ENCODE measurements around the gene ANO8. TPM values are rescaled to one million over a fixed set of nuclear protein-coding genes. Genes with fewer than 3 reads are reported as not detected.
"Not testable (repeated sequence)": the region's sequence is repeated elsewhere in the genome, so short reads cannot be mapped to it uniquely, and the experiment has no call there.

Gene ANO8
- total and polyA plus RNA-seq, 2 experiments from 2014 or later = 4.5 to 24.9 TPM

DNA sequence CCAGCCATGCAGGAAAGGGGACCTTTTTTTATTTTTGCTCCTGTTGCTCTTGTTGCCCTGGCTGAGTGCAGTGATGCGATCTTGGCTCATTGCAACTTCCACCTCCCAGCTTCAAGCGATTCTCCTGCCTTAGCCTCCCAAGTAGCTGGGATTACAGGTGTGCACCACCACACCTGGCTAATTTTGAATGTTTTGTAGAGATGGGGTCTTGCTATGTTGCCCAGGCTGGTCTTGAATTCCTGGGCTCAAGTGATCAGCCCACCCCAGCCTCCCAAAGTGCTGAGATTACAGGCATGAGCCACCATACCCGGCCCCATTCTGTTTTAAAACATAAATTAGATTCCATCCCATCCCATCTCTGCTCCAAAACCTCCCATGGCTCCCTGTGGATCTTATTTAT lies 59.8 kb downstream of the ANO8 start:
- not testable (repeated sequence) for H4K20me1 ChIP-seq (replicated peaks; ENCODE audit: insufficient read depth); H3K4me1 Mint-ChIP-seq; H3K4me1 ChIP-seq (ENCODE audit: insufficient read depth); DNase-seq (ENCODE audit: low spot score); H3K27me3 Mint-ChIP-seq (ENCODE audit: insufficient read depth, low read depth, poor library complexity); H3K27ac ChIP-seq (ENCODE audit: low read depth); H3K27me3 ChIP-seq (ENCODE audit: insufficient read depth); H3K9me2 ChIP-seq (ENCODE audit: insufficient read depth); H2AFZ ChIP-seq; H3K79me2 ChIP-seq (replicated peaks; ENCODE audit: insufficient read depth); H3K9me3 Mint-ChIP-seq; H3K4me2 ChIP-seq; H3K27ac Mint-ChIP-seq; ATAC-seq; H3K4me3 Mint-ChIP-seq; H3K4me3 ChIP-seq
- Histone ChIP-seq H3K36me3 (ENCODE audit: insufficient read depth) (peaks cover 16% of the 10 kb centered on the region), H3F3A (replicated peaks; ENCODE audit: low read depth) (peaks cover 15% of the 10 kb centered on the region)
- H3K36me3 Mint-ChIP-seq (ENCODE audit: low read depth) = peaks cover 70% of the 10 kb centered on the region

Other genes with a start within 250 kb of the ANO8 start
- gene USE1, start 119.5 kb downstream of the ANO8 start, total RNA-seq (2014; rRNA removed; shearing (Covaris generic)) = 13.7 and 15.5 TPM in 2 replicates
- gene USE1, start 119.5 kb downstream of the ANO8 start, polyA plus RNA-seq (2016; fragmentation: Nextera tagmentation; extraction: Ambion mirVana) = 18.6 and 19.4 TPM in 2 replicates
- gene OCEL1, start 108.6 kb downstream of the ANO8 start, total RNA-seq (2014; rRNA removed; shearing (Covaris generic)) = 9.6 and 12.7 TPM in 2 replicates
- gene OCEL1, start 108.6 kb downstream of the ANO8 start, polyA plus RNA-seq (2016; fragmentation: Nextera tagmentation; extraction: Ambion mirVana) = 47.4 and 50.6 TPM in 2 replicates
- 172 and 209 TPM in 2 replicates for gene NR2F6, start 88.9 kb downstream of the ANO8 start, total RNA-seq (2014; rRNA removed; shearing (Covaris generic))
- gene NR2F6, start 88.9 kb downstream of the ANO8 start, polyA plus RNA-seq (2016; fragmentation: Nextera tagmentation; extraction: Ambion mirVana) = 64.0 and 67.4 TPM in 2 replicates
- gene USHBP1, start 70.1 kb downstream of the ANO8 start, total RNA-seq (2014; rRNA removed; shearing (Covaris generic)) = 5.2 and 5.6 TPM in 2 replicates
- 4.0 and 4.6 TPM in 2 replicates for gene USHBP1, start 70.1 kb downstream of the ANO8 start, polyA plus RNA-seq (2016; fragmentation: Nextera tagmentation; extraction: Ambion mirVana)
- 78.1 and 87.8 TPM in 2 replicates for gene BABAM1, start 67.4 kb downstream of the ANO8 start, total RNA-seq (2014; rRNA removed; shearing (Covaris generic))
- 88.7 and 95.0 TPM in 2 replicates for gene BABAM1, start 67.4 kb downstream of the ANO8 start, polyA plus RNA-seq (2016; fragmentation: Nextera tagmentation; extraction: Ambion mirVana)
- gene ANKLE1, start 53.0 kb downstream of the ANO8 start, total RNA-seq (2014; rRNA removed; shearing (Covaris generic)) = 20.2 and 50.1 TPM in 2 replicates
- 9.1 and 11.2 TPM in 2 replicates for gene ANKLE1, start 53.0 kb downstream of the ANO8 start, polyA plus RNA-seq (2016; fragmentation: Nextera tagmentation; extraction: Ambion mirVana)
- gene ABHD8, start 31.4 kb downstream of the ANO8 start, total RNA-seq (2014; rRNA removed; shearing (Covaris generic)) = 11.4 and 16.5 TPM in 2 replicates
- gene ABHD8, start 31.4 kb downstream of the ANO8 start, polyA plus RNA-seq (2016; fragmentation: Nextera tagmentation; extraction: Ambion mirVana) = 5.0 and 5.5 TPM in 2 replicates
- 59.9 and 70.6 TPM in 2 replicates for gene MRPL34, start 29.0 kb downstream of the ANO8 start, total RNA-seq (2014; rRNA removed; shearing (Covaris generic))
- 266 and 280 TPM in 2 replicates for gene MRPL34, start 29.0 kb downstream of the ANO8 start, polyA plus RNA-seq (2016; fragmentation: Nextera tagmentation; extraction: Ambion mirVana)
- 28.2 and 34.6 TPM in 2 replicates for gene DDA1, start 25.3 kb downstream of the ANO8 start, total RNA-seq (2014; rRNA removed; shearing (Covaris generic))
- 107 and 112 TPM in 2 replicates for gene DDA1, start 25.3 kb downstream of the ANO8 start, polyA plus RNA-seq (2016; fragmentation: Nextera tagmentation; extraction: Ambion mirVana)
- gene GTPBP3, start 2.7 kb upstream of the ANO8 start, total RNA-seq (2014; rRNA removed; shearing (Covaris generic)) = 67.8 and 78.6 TPM in 2 replicates
- gene GTPBP3, start 2.7 kb upstream of the ANO8 start, polyA plus RNA-seq (2016; fragmentation: Nextera tagmentation; extraction: Ambion mirVana) = 23.5 and 25.4 TPM in 2 replicates
- not detected in 2 replicates for gene PLVAP, start 42.5 kb upstream of the ANO8 start, total RNA-seq (2014; rRNA removed; shearing (Covaris generic))
- not detected in 2 replicates for gene PLVAP, start 42.5 kb upstream of the ANO8 start, polyA plus RNA-seq (2016; fragmentation: Nextera tagmentation; extraction: Ambion mirVana)
- 0.49 TPM in 1 of 2 replicates, not detected in the other for gene CCDC194, start 59.3 kb upstream of the ANO8 start, total RNA-seq (2014; rRNA removed; shearing (Covaris generic))
- gene CCDC194, start 59.3 kb upstream of the ANO8 start, polyA plus RNA-seq (2016; fragmentation: Nextera tagmentation; extraction: Ambion mirVana) = 0.38 TPM in 1 of 2 replicates, not detected in the other
- gene BST2, start 70.8 kb upstream of the ANO8 start, total RNA-seq (2014; rRNA removed; shearing (Covaris generic)) = 28.9 and 33.9 TPM in 2 replicates
- 22.0 and 24.9 TPM in 2 replicates for gene BST2, start 70.8 kb upstream of the ANO8 start, polyA plus RNA-seq (2016; fragmentation: Nextera tagmentation; extraction: Ambion mirVana)
- 49.9 and 60.3 TPM in 2 replicates for gene MVB12A, start 85.2 kb upstream of the ANO8 start, total RNA-seq (2014; rRNA removed; shearing (Covaris generic))
- 36.6 and 43.5 TPM in 2 replicates for gene MVB12A, start 85.2 kb upstream of the ANO8 start, polyA plus RNA-seq (2016; fragmentation: Nextera tagmentation; extraction: Ambion mirVana)
- 0.90 and 1.8 TPM in 2 replicates for gene TMEM221, start 113.8 kb upstream of the ANO8 start, total RNA-seq (2014; rRNA removed; shearing (Covaris generic))
- gene TMEM221, start 113.8 kb upstream of the ANO8 start, polyA plus RNA-seq (2016; fragmentation: Nextera tagmentation; extraction: Ambion mirVana) = 0.40 and 1.8 TPM in 2 replicates
- gene NXNL1, start 126.1 kb upstream of the ANO8 start, total RNA-seq (2014; rRNA removed; shearing (Covaris generic)) = not detected in 2 replicates
- gene NXNL1, start 126.1 kb upstream of the ANO8 start, polyA plus RNA-seq (2016; fragmentation: Nextera tagmentation; extraction: Ambion mirVana) = not detected in 2 replicates
- 9.3 and 11.6 TPM in 2 replicates for gene SLC27A1, start 135.7 kb upstream of the ANO8 start, total RNA-seq (2014; rRNA removed; shearing (Covaris generic))
- 2.1 and 3.5 TPM in 2 replicates for gene SLC27A1, start 135.7 kb upstream of the ANO8 start, polyA plus RNA-seq (2016; fragmentation: Nextera tagmentation; extraction: Ambion mirVana)
- gene PGLS, start 176.8 kb upstream of the ANO8 start, total RNA-seq (2014; rRNA removed; shearing (Covaris generic)) = 55.4 and 63.5 TPM in 2 replicates
- 56.9 and 62.2 TPM in 2 replicates for gene PGLS, start 176.8 kb upstream of the ANO8 start, polyA plus RNA-seq (2016; fragmentation: Nextera tagmentation; extraction: Ambion mirVana)
- 52.0 and 63.4 TPM in 2 replicates for gene COLGALT1, start 220.8 kb upstream of the ANO8 start, total RNA-seq (2014; rRNA removed; shearing (Covaris generic))
- gene COLGALT1, start 220.8 kb upstream of the ANO8 start, polyA plus RNA-seq (2016; fragmentation: Nextera tagmentation; extraction: Ambion mirVana) = 16.1 and 18.2 TPM in 2 replicates